T-helper 1 cell treated with Interleukin-12 subunit alpha and Interleukin-12 subunit beta and Interleukin-4 antibody, amounts not matched to agents 30 ng/mL and 1 ng/mL, for 36 hours (primary cell): ENCODE measurements around the gene BRD7. TPM values are rescaled to one million over a fixed set of nuclear protein-coding genes. Genes with fewer than 3 reads are reported as not detected.

Experiments
- intact Hi-C: fragments of 100-400 bp; cut with micrococcal nuclease; formaldehyde crosslinking; loops from one replicate; pipeline ENCODE4 v1.15.1; 2024
- total RNA-seq: library from RNA; stranded (reverse); gene quantifications from 2 replicates; pipeline ENCODE4 v1.2.3, GENCODE V29; 2022

BRD7 gene
- total RNA-seq, 1 donor from 2014 or later = 69.8 TPM

- intact Hi-C loops = no loop called here
These were observed 44.4 kb downstream of the BRD7 start for GRCh38 chr16:50324345-50324744.

GRCh38 chr16:50323335-50324011 lies 45.3 kb downstream of the BRD7 start:
- intact Hi-C loops = loop anchor here (1.0 kb wide), 1 partner anchor 483 kb away; no protein-coding TSS in a partner anchor

GRCh38 chr16:50322333-50322732 lies 46.5 kb downstream of the BRD7 start:
- intact Hi-C loops = no loop called here

GRCh38 chr16:50320310-50320709 lies 48.5 kb downstream of the BRD7 start:
- intact Hi-C loops = no loop called here

GRCh38 chr16:50318796-50319578 lies 49.8 kb downstream of the BRD7 start:
- intact Hi-C loops = no loop called here

GRCh38 chr16:50316848-50317630 lies 51.7 kb downstream of the BRD7 start:
- intact Hi-C loops = no loop called here

GRCh38 chr16:50316102-50316847 lies 52.5 kb downstream of the BRD7 start:
- intact Hi-C loops = no loop called here

- intact Hi-C loops = no loop called here
These were observed 53.3 kb downstream of the BRD7 start for GRCh38 chr16:50315346-50315997.

- intact Hi-C loops = no loop called here
These were observed 54.1 kb downstream of the BRD7 start for GRCh38 chr16:50314665-50315064.

- intact Hi-C loops = loop anchor here (1.0 kb wide), 1 partner anchor 48 kb away; the partner anchor contains the start of gene ADCY7
These were observed 55.0 kb downstream of the BRD7 start for GRCh38 chr16:50313596-50314478.

GRCh38 chr16:50311891-50312501 lies 56.8 kb downstream of the BRD7 start:
- intact Hi-C loops = no loop called here

- intact Hi-C loops = no loop called here
These were observed 57.7 kb downstream of the BRD7 start for GRCh38 chr16:50311134-50311528.

- intact Hi-C loops = no loop called here
These were observed 58.3 kb downstream of the BRD7 start for GRCh38 chr16:50310308-50311133.

GRCh38 chr16:50309527-50310307 lies 59.1 kb downstream of the BRD7 start:
- intact Hi-C loops = no loop called here

GRCh38 chr16:50309156-50309526 lies 59.6 kb downstream of the BRD7 start:
- intact Hi-C loops = no loop called here

GRCh38 chr16:50308237-50308965 lies 60.4 kb downstream of the BRD7 start:
- intact Hi-C loops = no loop called here

- intact Hi-C loops = no loop called here
These were observed 62.5 kb downstream of the BRD7 start for GRCh38 chr16:50306287-50306686.
